Osteoblast (primary cell): ENCODE results near the gene CDCA3. TPM values are rescaled to one million over a fixed set of nuclear protein-coding genes. Genes with fewer than 3 reads are reported as not detected.

Experiments used
- DNase-seq: peaks from one replicate; pipeline ENCODE4 v3.0.0; 2011; ENCODE audit warnings: low spot score, mixed read lengths; ENCODE audit not compliant: insufficient read length; ENCODE audit errors: missing footprints
- H2AFZ ChIP-seq: 2 replicates; pipeline ENCODE4 v1.6.0; 2011; ENCODE audit warnings: mild to moderate bottlenecking, low read length
- H3K27ac ChIP-seq: 2 replicates; pipeline ENCODE4 v1.5.1; 2011; ENCODE audit warnings: mild to moderate bottlenecking, low read depth, low read length, moderate library complexity
- H3K27me3 ChIP-seq: 2 replicates; pipeline ENCODE4 v1.6.0; 2012; ENCODE audit warnings: mild to moderate bottlenecking, control low read depth, inconsistent platforms, low read length, moderate library complexity; ENCODE audit not compliant: insufficient read depth
- H3K36me3 ChIP-seq: 2 replicates; pipeline ENCODE4 v1.5.1; 2011; ENCODE audit warnings: mild to moderate bottlenecking, low read length, control low read depth, moderate library complexity; ENCODE audit not compliant: insufficient read depth
- H3K4me1 ChIP-seq: 2 replicates; pipeline ENCODE4 v1.5.1; 2011; ENCODE audit warnings: mild to moderate bottlenecking, low read length, control low read depth, moderate library complexity; ENCODE audit not compliant: insufficient read depth
- H3K4me2 ChIP-seq: 2 replicates; pipeline ENCODE4 v1.6.0; 2011; ENCODE audit warnings: mild to moderate bottlenecking, low read length; ENCODE audit not compliant: insufficient read depth
- H3K4me3 ChIP-seq: fragments of 200-600 bp; sonication (generic); 3 replicates; pipeline ENCODE4 v1.5.1; 2012; ENCODE audit warnings: mild to moderate bottlenecking, low read length, inconsistent platforms; ENCODE audit not compliant: insufficient read depth
- H3K79me2 ChIP-seq: 2 replicates; pipeline ENCODE4 v1.6.0; 2012; ENCODE audit warnings: mild to moderate bottlenecking, low read length, control low read depth, inconsistent platforms; ENCODE audit not compliant: insufficient read depth
- H3K9me3 ChIP-seq: 2 replicates; pipeline ENCODE4 v1.5.1; 2011; ENCODE audit warnings: low read depth, low read length, control low read depth
- H4K20me1 ChIP-seq: 2 replicates; pipeline ENCODE4 v1.6.0; 2012; ENCODE audit warnings: mild to moderate bottlenecking, low read length, control low read depth; ENCODE audit not compliant: insufficient read depth
- CTCF ChIP-seq: IDR thresholded peaks from 2 replicates; pipeline ENCODE4 v1.5.1; 2011; ENCODE audit warnings: mild to moderate bottlenecking, low read depth, low read length, moderate library complexity; ENCODE audit errors: extremely low read depth
- total RNA-seq: library from RNA; depleted of rRNA; stranded (reverse); fragments of >200 nt; gene quantifications from 2 replicates; pipeline ENCODE4 v1.2.3, GENCODE V29; 2012

The CDCA3 gene
- total RNA-seq, 1 donor = 4.0 TPM

GRCh38 chr12:6824901-6825381 is 26.1 kb downstream of the CDCA3 start:
- Histone ChIP-seq H3K36me3 (no peaks in the 10 kb centered on the region), H3K4me1 (peaks cover 24% of the 10 kb centered on the region), H3K27me3 (peaks cover 9% of the 10 kb centered on the region), H4K20me1 (peaks cover 6% of the 10 kb centered on the region), H3K79me2 (peaks cover 24% of the 10 kb centered on the region), H3K4me3 (peak overlapping the region; percentile 60), H3K4me2 (peak overlapping the region; percentile 76), H2AFZ (peak overlapping the region; percentile 55), H3K9me3 (no peaks in the 10 kb centered on the region), H3K27ac (no peak overlapping the region)
- TF ChIP-seq CTCF = no peak
- DNase-seq = peak; percentile 91

GRCh38 chr12:6824085-6824775 is 26.9 kb downstream of the CDCA3 start:
- H3K4me1 ChIP-seq = peaks cover 17% of the 10 kb centered on the region
- peak; percentile 88 for DNase-seq
- TF ChIP-seq CTCF = no peak
- no peaks in the 10 kb centered on the region for H3K36me3 ChIP-seq
- no peak overlapping the region for H2AFZ ChIP-seq
- H3K9me3 ChIP-seq = no peaks in the 10 kb centered on the region
- H3K79me2 ChIP-seq = peaks cover 17% of the 10 kb centered on the region
- H3K4me2 ChIP-seq = peak overlapping the region; percentile 76
- H3K4me3 ChIP-seq = no peak overlapping the region
- no peak overlapping the region for H3K27ac ChIP-seq
- peaks cover 9% of the 10 kb centered on the region for H3K27me3 ChIP-seq
- H4K20me1 ChIP-seq = peaks cover 7% of the 10 kb centered on the region

- H3K9me3 ChIP-seq = no peaks in the 10 kb centered on the region
- H3K79me2 ChIP-seq = peaks cover 9% of the 10 kb centered on the region
- no peak overlapping the region for H3K27ac ChIP-seq
- H3K4me2 ChIP-seq = no peak overlapping the region
- no peak overlapping the region for H3K4me3 ChIP-seq
- TF ChIP-seq CTCF = no peak
- peaks cover 9% of the 10 kb centered on the region for H3K27me3 ChIP-seq
- H4K20me1 ChIP-seq = peaks cover 7% of the 10 kb centered on the region
- peak; percentile 77 for DNase-seq
- H2AFZ ChIP-seq = no peak overlapping the region
- peaks cover 17% of the 10 kb centered on the region for H3K4me1 ChIP-seq
- H3K36me3 ChIP-seq = no peaks in the 10 kb centered on the region
Measured at GRCh38 chr12:6823182-6824084, 27.7 kb downstream of the CDCA3 start.
